ENCODE results near the gene FBXW4.

- TF ChIP-seq TAF1 (IDR thresholded peaks at IDR 0.05; ENCODE audit: low read depth) = no peak
- TF ChIP-seq YY1 (IDR thresholded peaks at IDR 0.05; ENCODE audit: low read depth) = no peak
These were observed 75.0 kb downstream of the FBXW4 start for GRCh38 chr10:101619983-101620382.
